ENCODE results near the gene NKD1. TPM values are rescaled to one million over a fixed set of nuclear protein-coding genes. Genes with fewer than 3 reads are reported as not detected.

Gene NKD1
- total RNA-seq, 1 experiment from 2014 or later: 11.4 TPM

DNA sequence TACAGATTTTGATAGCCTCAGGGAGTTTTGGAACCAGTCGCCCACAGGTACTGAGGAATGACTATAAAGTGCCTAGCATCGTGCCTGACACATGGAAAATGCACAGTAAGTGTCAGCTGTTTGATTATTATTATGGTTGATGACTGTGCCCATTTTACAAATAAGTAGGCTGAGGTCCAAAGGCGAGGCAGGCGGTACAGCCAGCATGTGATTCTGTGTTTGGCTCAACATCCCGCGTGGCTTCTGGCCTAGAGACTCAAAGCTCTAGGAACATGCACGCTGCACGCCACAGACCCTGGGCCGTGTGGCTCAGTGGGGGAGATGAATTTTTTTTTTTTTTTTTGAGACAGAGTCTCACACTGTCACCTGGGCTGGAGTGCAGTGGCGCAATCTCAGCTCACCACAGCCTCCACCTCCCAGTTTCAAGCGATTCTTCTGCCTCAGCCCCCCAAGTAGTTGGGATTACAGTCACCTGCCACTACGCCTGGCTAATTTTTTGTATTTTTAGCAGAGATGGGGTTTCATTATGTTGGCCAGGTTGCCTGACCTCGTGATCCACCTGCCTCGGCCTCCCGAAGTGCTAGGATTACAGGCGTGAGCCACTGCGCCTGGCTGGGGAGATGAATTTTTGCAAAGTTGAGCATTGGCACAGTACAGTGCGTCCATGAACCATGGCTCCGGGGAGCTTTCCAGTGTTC, 57.7 kb downstream of the NKD1 start (continued):
- TF ChIP-seq, protein P1, sequence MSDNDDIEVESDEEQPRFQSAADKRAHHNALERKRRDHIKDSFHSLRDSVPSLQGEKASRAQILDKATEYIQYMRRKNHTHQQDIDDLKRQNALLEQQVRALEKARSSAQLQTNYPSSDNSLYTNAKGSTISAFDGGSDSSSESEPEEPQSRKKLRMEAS (IDR thresholded peaks at IDR 0.05): no peak

GRCh38 chr16:50606431-50607050, 58.3 kb downstream of the NKD1 start:
- H4K20me1 ChIP-seq (ENCODE audit: insufficient read depth): no peaks in the 10 kb centered on the region
- RAD21 ChIA-PET (ENCODE audit: low non-redundant PET in 1 of 2, low total read pairs in 2 of 2, uncharacterized antibody in 2 of 2, unreplicated experiment in 2 of 2): no interaction called here

More at GRCh38 chr16:50606431-50607050, 58.3 kb downstream of the NKD1 start:
- no TSS peak for BruUV-seq (replicated peaks)
- no peaks in the 10 kb centered on the region for H3K9me3 ChIP-seq (ENCODE audit: control insufficient read depth in 1 of 2, insufficient read depth in 1 of 2, low read depth in 1 of 2, low read length in 2 of 2)
- H3K27ac ChIP-seq (ENCODE audit: low read depth, low read length): no peak overlapping the region
- H3K27me3 ChIP-seq (ENCODE audit: insufficient read depth, low read length): no peaks in the 10 kb centered on the region
- no peaks in the 10 kb centered on the region for H3K36me3 ChIP-seq (ENCODE audit: control insufficient read depth in 1 of 2, insufficient read depth in 2 of 2, low read length in 2 of 2)
- H3K4me2 ChIP-seq (ENCODE audit: low read length): no peak overlapping the region
- no peak overlapping the region for H3K4me3 ChIP-seq (replicated peaks in 1 of 2; ENCODE audit: low read depth in 1 of 2, low read length in 2 of 2)
- CTCF ChIA-PET: no interaction called here
- H3K79me2 ChIP-seq (ENCODE audit: insufficient read depth, low read length): no peaks in the 10 kb centered on the region
- no peak for DNase-seq (ENCODE audit: low read depth, low spot score)
- H2AFZ ChIP-seq (ENCODE audit: low read depth, low read length, poor library complexity, severe bottlenecking): no peak overlapping the region
- no peaks in the 10 kb centered on the region for H3K9me2 ChIP-seq (ENCODE audit: insufficient read depth)
- intact Hi-C loops (cut with micrococcal nuclease): no loop called here
- POLR2A ChIA-PET: no interaction called here
- ATAC-seq: no peak
- H3K9ac ChIP-seq (ENCODE audit: low read length): no peak overlapping the region
- TF ChIP-seq ZFX (IDR thresholded peaks at IDR 0.05) (no peak), REST (IDR thresholded peaks at IDR 0.05; ENCODE audit: low read depth) (no peak), ZBTB33 (IDR thresholded peaks at IDR 0.05; ENCODE audit: extremely low read depth, insufficient replicate concordance, low read length) (no peak), EGR1 (IDR thresholded peaks at IDR 0.05; ENCODE audit: low read depth) (no peak), POLR2A (IDR thresholded peaks at IDR 0.05; ENCODE audit: borderline replicate concordance, extremely low read depth, insufficient read depth, insufficient read length) (no peak)
- TF ChIP-seq, protein P2, sequence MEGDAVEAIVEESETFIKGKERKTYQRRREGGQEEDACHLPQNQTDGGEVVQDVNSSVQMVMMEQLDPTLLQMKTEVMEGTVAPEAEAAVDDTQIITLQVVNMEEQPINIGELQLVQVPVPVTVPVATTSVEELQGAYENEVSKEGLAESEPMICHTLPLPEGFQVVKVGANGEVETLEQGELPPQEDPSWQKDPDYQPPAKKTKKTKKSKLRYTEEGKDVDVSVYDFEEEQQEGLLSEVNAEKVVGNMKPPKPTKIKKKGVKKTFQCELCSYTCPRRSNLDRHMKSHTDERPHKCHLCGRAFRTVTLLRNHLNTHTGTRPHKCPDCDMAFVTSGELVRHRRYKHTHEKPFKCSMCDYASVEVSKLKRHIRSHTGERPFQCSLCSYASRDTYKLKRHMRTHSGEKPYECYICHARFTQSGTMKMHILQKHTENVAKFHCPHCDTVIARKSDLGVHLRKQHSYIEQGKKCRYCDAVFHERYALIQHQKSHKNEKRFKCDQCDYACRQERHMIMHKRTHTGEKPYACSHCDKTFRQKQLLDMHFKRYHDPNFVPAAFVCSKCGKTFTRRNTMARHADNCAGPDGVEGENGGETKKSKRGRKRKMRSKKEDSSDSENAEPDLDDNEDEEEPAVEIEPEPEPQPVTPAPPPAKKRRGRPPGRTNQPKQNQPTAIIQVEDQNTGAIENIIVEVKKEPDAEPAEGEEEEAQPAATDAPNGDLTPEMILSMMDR (IDR thresholded peaks at IDR 0.05 in 2 of 3, conservative IDR thresholded peaks at IDR 0.05 in 1 of 3; ENCODE audit: borderline replicate concordance in 1 of 3, insufficient read depth in 1 of 3, low read depth in 2 of 3, low read length in 2 of 3): no peak
- peaks cover 23 to 30% of the 10 kb centered on the region in 2 experiments for H3K4me1 ChIP-seq (ENCODE audit: control insufficient read depth in 1 of 2, insufficient read depth in 2 of 2, low read length in 2 of 2)
